AG04450 (cell line): ENCODE measurements around the gene S100A3. TPM values are rescaled to one million over a fixed set of nuclear protein-coding genes. Genes with fewer than 3 reads are reported as not detected.
A peak's percentile ranks its signal among the peaks of the same experiment; 100 is the strongest.

Experiments
- CTCF ChIA-PET: fragments of 300-600, 350-600 bp; formaldehyde crosslinking; extraction: SDS; loops from one replicate; lab custom pipeline; 2022; ENCODE audit warnings: antibody characterized with exemption, inconsistent platforms; lab: Charles Lee
- POLR2A ChIA-PET: fragments of 350-600 bp; formaldehyde crosslinking; extraction: SDS; loops from one replicate; lab custom pipeline; 2021; ENCODE audit warnings: antibody characterized with exemption, inconsistent platforms; lab: Yijun Ruan, JAX
- DNase-seq: peaks from one replicate; pipeline ENCODE4 v3.0.0-alpha.2; 2011; ENCODE audit warnings: low read depth, low spot score
- H3K27ac ChIP-seq: one replicate; pipeline ENCODE4 v1.5.1; 2012; ENCODE audit warnings: low read depth, low read length, control low read depth
- H3K27me3 ChIP-seq: one replicate; pipeline ENCODE4 v1.6.0; 2012; ENCODE audit warnings: low read length; ENCODE audit not compliant: control insufficient read depth, insufficient read depth
- H3K4me3 ChIP-seq: 2 replicates; pipeline ENCODE4 v1.5.1; 2011; ENCODE audit warnings: mild to moderate bottlenecking, low read depth, low read length, control low read depth
- H3K9me3 ChIP-seq: 2 replicates; pipeline ENCODE4 v1.5.1; 2012; ENCODE audit warnings: low read length; ENCODE audit not compliant: control insufficient read depth, insufficient read depth
- CTCF ChIP-seq: IDR thresholded peaks from 2 replicates; pipeline ENCODE4 v1.5.1; 2011; ENCODE audit warnings: low read depth, low read length, control low read depth, inconsistent platforms
- polyA plus RNA-seq: library from polyadenylated mRNA; depleted of rRNA; stranded (reverse); fragments of >200 nt; gene quantifications from 2 replicates; pipeline ENCODE4 v1.2.3, GENCODE V29; 2011

The S100A3 gene
- polyA plus RNA-seq, 1 experiment = 1.8 TPM

DNA sequence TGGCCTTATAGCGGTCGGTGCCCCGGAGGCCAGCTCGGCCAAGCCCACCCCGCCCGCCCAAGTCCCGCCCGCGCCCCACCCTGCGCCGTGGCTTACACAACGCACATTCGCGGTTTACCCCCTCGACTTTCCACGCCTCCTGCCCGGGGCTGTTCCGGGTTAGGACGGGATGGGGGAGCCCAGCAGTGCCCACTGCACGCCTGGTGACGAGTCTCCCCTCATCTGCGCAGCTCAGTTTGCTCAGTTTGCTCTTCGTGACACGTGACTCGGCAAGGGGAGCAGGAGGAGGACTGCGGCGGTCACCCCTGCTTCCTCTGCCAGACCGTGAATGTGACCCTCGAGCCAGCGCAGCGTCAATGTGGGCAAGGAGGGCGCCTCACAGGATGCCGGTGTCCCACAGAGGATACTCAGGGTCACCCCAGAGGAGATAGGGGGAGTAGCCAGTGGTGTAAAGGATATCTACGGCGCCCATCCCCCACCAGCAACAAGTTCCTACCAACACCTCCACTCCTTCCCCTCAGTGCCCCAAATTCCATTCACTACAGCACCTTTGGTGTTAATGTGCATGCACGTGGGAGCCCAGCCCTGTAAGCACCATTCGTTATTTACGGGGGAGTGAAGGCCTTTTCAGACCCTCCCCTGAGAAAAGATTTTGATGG is 12.9 kb downstream of the S100A3 start:
- no peak for TF ChIP-seq CTCF
- H3K9me3 ChIP-seq = no peaks in the 10 kb centered on the region; the same call in 1 of the 2 replicates
- ChIA-PET CTCF (interaction anchor here (1.8 to 3.1 kb wide), 5 partner anchors 26 to 98 kb away, joined by 5 to 24 read pairs (median 11); partner anchors contain the start of genes CHTOP and S100A13), POLR2A (interaction anchor here (0.8 to 5.2 kb wide), 9 partner anchors 9 to 98 kb away, joined by 3 to 76 read pairs (median 9); partner anchors contain the start of genes S100A1, S100A13, S100A2 and S100A4)
- H3K27me3 ChIP-seq = no peaks in the 10 kb centered on the region
- DNase-seq = peak; percentile 76
- peak overlapping the region; percentile 77 for H3K27ac ChIP-seq
- peak overlapping the region; percentile 98 for H3K4me3 ChIP-seq

GRCh38 chr1:153535242-153536011 is 13.6 kb downstream of the S100A3 start, which contains the start of gene S100A6:
S100A6 (minus strand) TSS chr1:153535991; CDS start chr1:153535339, 652 bp downstream.
- Histone ChIP-seq H3K27me3 (no peaks in the 10 kb centered on the region), H3K4me3 (peak within 1 kb of the TSS; percentile 98), H3K27ac (peak within 1 kb of the TSS; percentile 96), H3K9me3 (no peaks in the 10 kb centered on the region; the same call in 1 of the 2 replicates)
- CTCF ChIA-PET = interaction anchor here (1.2 to 3.1 kb wide), 8 partner anchors 22 to 99 kb away, joined by 3 to 24 read pairs (median 7); partner anchors contain the start of genes CHTOP and S100A13
- POLR2A ChIA-PET = interaction anchor here (0.6 to 5.2 kb wide), 12 partner anchors 10 to 99 kb away, joined by 3 to 76 read pairs (median 7); partner anchors contain the start of genes CHTOP, S100A1, S100A13 and S100A2
- 0 out of 2 replicates have a peak, but pooled peaks have one; percentile 5 for TF ChIP-seq CTCF
- DNase-seq = no peak

DNA sequence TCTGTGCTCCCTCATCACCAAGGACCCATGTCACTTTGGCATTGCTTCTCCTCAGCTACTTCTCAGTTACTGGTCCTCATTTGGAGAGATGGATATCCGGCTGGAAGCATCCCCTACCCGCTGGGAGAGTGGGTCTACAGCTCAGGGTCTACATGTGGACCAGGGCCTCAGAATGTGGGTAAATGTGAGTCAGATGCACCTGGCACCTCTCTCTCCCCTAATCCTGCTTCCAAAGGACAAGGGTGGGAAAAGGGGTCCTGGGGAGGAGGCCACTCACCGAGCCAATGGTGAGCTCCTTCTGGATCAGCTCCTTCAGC is 14.2 kb downstream of the S100A3 start:
- ChIA-PET CTCF (interaction anchor here (1.2 to 3.9 kb wide), 10 partner anchors 22 to 99 kb away, joined by 3 to 34 read pairs (median 8); partner anchors contain the start of genes CHTOP, S100A13, S100A16 and S100A2), POLR2A (interaction anchor here (0.6 to 5.2 kb wide), 9 partner anchors 10 to 99 kb away, joined by 3 to 76 read pairs (median 9); partner anchors contain the start of genes CHTOP, S100A1, S100A13 and S100A2)
- peak overlapping the region; percentile 98 for H3K4me3 ChIP-seq
- no peak for TF ChIP-seq CTCF
- peak overlapping the region; percentile 96 for H3K27ac ChIP-seq
- DNase-seq = no peak
- H3K27me3 ChIP-seq = no peaks in the 10 kb centered on the region
- no peaks in the 10 kb centered on the region; the same call in 1 of the 2 replicates for H3K9me3 ChIP-seq

GRCh38 chr1:153534226-153534924 is 14.7 kb downstream of the S100A3 start:
- DNase-seq = no peak
- peak overlapping the region; percentile 96 for H3K27ac ChIP-seq
- H3K9me3 ChIP-seq = no peaks in the 10 kb centered on the region; the same call in 1 of the 2 replicates
- POLR2A ChIA-PET = interaction anchor here (0.6 to 5.2 kb wide), 10 partner anchors 11 to 100 kb away, joined by 3 to 76 read pairs (median 8); partner anchors contain the start of genes CHTOP, S100A1, S100A13 and S100A2
- CTCF ChIA-PET = interaction anchor here (1.0 to 4.1 kb wide), 15 partner anchors 16 to 182 kb away, joined by 3 to 34 read pairs (median 8); partner anchors contain the start of genes CHTOP, S100A13, S100A16 and S100A2
- no peaks in the 10 kb centered on the region for H3K27me3 ChIP-seq
- no peak for TF ChIP-seq CTCF
- peak overlapping the region; percentile 98 for H3K4me3 ChIP-seq
